Renal cortex interstitium (tissue), 15 donors: ENCODE measurements around the gene ITPRID2. TPM values are rescaled to one million over a fixed set of nuclear protein-coding genes. Genes with fewer than 3 reads are reported as not detected.

ENCODE experiments used
- DNase-seq, 11 donors: peaks; one replicate each; pipeline ENCODE4 v3.0.0-alpha.2; 2013; ENCODE audit warnings: low read depth in 9 of 11, low spot score in 4 of 11; ENCODE audit errors: extremely low read depth in 1 of 11
- long read RNA-seq, 16 experiments: transcript quantifications; one replicate each; lab custom pipeline, GENCODE V29; 2026
- polyA plus RNA-seq, 3 donors: library from polyadenylated mRNA; unstranded; fragments of 120-200 nt; gene quantifications; one replicate each; pipeline ENCODE4 v1.2.1, GENCODE V29; 2013; ENCODE audit not compliant: insufficient read length in 3 of 3

ITPRID2 gene
- 100 to 1,000 TPM; 150 to 195 (median 183) TPM for polyA plus RNA-seq
- long read RNA-seq, donor 1, full-length matches to known transcripts: 10 of 23 reads
- long read RNA-seq, donor 1, partial matches to known transcripts: 13 of 23 reads
- long read RNA-seq, donor 1, other reads (novel, unspliced or antisense): 0 of 23 reads
- long read RNA-seq, donor 2, full-length matches to known transcripts: 8 of 14 reads
- long read RNA-seq, donor 2, partial matches to known transcripts: 6 of 14 reads
- long read RNA-seq, donor 2, other reads (novel, unspliced or antisense): 0 of 14 reads
- long read RNA-seq, donor 3, full-length matches to known transcripts: 12 of 125 reads
- long read RNA-seq, donor 3, partial matches to known transcripts: 113 of 125 reads
- long read RNA-seq, donor 3, other reads (novel, unspliced or antisense): 0 of 125 reads
- long read RNA-seq, donor 4, full-length matches to known transcripts: 8 of 87 reads
- long read RNA-seq, donor 4, partial matches to known transcripts: 79 of 87 reads
- long read RNA-seq, donor 4, other reads (novel, unspliced or antisense): 0 of 87 reads
- long read RNA-seq, donor 5: 0 reads
- long read RNA-seq, donor 6, full-length matches to known transcripts: 14 of 48 reads
- long read RNA-seq, donor 6, partial matches to known transcripts: 34 of 48 reads
- long read RNA-seq, donor 6, other reads (novel, unspliced or antisense): 0 of 48 reads
- long read RNA-seq, donor 7, full-length matches to known transcripts: 8 of 117 reads
- long read RNA-seq, donor 7, partial matches to known transcripts: 109 of 117 reads
- long read RNA-seq, donor 7, other reads (novel, unspliced or antisense): 0 of 117 reads
- long read RNA-seq, donor 8, full-length matches to known transcripts: 20 of 67 reads
- long read RNA-seq, donor 8, partial matches to known transcripts: 47 of 67 reads
- long read RNA-seq, donor 8, other reads (novel, unspliced or antisense): 0 of 67 reads
- long read RNA-seq, donor 9, full-length matches to known transcripts: 6 of 32 reads
- long read RNA-seq, donor 9, partial matches to known transcripts: 26 of 32 reads
- long read RNA-seq, donor 9, other reads (novel, unspliced or antisense): 0 of 32 reads
- long read RNA-seq, donor 10, full-length matches to known transcripts: 6 of 41 reads
- long read RNA-seq, donor 10, partial matches to known transcripts: 35 of 41 reads
- long read RNA-seq, donor 10, other reads (novel, unspliced or antisense): 0 of 41 reads
- long read RNA-seq, donor 11, full-length matches to known transcripts: 12 of 48 reads
- long read RNA-seq, donor 11, partial matches to known transcripts: 36 of 48 reads
- long read RNA-seq, donor 11, other reads (novel, unspliced or antisense): 0 of 48 reads
- long read RNA-seq, donor 12, full-length matches to known transcripts: 4 of 9 reads
- long read RNA-seq, donor 12, partial matches to known transcripts: 5 of 9 reads
- long read RNA-seq, donor 12, other reads (novel, unspliced or antisense): 0 of 9 reads
- long read RNA-seq, donor 13, full-length matches to known transcripts: 14 of 102 reads
- long read RNA-seq, donor 13, partial matches to known transcripts: 88 of 102 reads
- long read RNA-seq, donor 13, other reads (novel, unspliced or antisense): 0 of 102 reads
- long read RNA-seq, donor 14, full-length matches to known transcripts: 12 of 56 reads
- long read RNA-seq, donor 14, partial matches to known transcripts: 44 of 56 reads
- long read RNA-seq, donor 14, other reads (novel, unspliced or antisense): 0 of 56 reads
- long read RNA-seq, donor 15, full-length matches to known transcripts: 1 of 22 reads
- long read RNA-seq, donor 15, partial matches to known transcripts: 21 of 22 reads
- long read RNA-seq, donor 15, other reads (novel, unspliced or antisense): 0 of 22 reads
- long read RNA-seq, donor 16, full-length matches to known transcripts: 33 of 76 reads
- long read RNA-seq, donor 16, partial matches to known transcripts: 43 of 76 reads
- long read RNA-seq, donor 16, other reads (novel, unspliced or antisense): 0 of 76 reads

DNA sequence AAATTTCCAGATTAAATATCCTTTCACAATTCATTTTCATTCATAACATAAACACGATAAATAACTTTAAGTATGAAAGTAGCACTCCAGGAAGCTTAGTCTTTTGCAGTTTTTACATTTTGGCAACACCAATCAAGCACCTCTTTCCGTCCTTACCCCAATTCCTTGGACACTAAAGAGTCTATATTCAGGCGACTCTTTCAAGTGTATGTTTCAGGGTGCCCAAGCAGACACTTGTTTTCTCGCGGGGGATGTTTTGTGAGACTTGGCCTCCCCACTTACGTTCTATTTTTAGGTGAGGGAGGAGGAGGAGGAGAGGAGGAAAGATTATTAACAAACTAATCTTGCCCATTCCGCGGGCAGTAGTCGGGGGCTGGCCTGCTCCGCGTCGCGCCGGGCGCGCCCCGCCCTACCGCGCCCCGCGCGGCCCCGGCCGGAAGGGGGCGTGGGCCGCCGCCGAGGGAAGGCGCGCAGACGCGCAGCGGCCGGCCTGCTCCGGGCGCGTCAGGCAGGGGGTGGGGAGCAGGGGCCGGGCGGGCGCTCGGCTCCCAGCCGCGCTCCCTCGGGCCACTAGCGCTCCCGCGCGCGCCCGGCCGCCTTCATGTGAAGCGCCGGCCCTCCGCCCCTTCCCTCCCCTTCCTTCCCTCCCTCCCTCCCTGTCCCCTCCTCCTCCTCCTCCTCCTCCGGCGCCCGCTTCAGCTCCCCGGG, at the start of gene ITPRID2:
ITPRID2 (plus strand) TSS at position 473 of the 708 bp plus-strand sequence. CDS start 337 bp downstream, outside the sequence.
- peak; percentile 63 to 87 (median 82) for DNase-seq

DNA sequence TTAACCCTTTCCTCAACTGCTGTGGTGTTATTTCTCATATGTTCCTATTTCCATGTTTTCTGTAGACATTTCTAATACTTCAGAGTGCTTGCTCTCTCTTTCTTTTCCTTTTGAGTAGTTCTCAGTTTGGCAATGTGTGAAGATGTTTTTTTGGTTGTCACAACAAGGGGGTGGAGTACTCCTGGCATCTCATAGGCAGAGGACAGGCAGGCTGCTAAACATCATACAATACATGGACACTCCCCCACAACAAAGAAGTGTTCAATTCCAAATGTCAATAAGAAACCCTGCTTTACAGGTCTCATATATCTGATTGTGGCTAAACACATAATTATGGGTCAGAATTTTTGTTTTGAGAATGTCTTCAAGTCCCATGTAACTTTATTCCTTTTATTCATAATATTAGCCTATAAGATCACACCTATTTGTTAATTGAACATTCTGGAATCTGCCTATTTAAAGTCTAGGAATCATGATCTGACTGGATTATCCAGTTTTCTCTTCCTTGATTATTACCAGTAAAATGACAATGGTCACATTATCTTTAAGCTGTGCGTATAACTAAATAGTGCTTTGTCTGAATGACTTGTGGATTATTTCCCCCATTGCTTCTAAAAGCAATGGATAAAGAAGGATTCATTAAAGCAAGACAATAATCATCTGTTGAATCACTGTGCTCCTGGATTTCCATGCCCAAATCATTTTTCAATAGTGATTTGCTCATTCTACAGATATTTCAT, 46.8 kb upstream of the ITPRID2 start:
- DNase-seq: no peak

DNA sequence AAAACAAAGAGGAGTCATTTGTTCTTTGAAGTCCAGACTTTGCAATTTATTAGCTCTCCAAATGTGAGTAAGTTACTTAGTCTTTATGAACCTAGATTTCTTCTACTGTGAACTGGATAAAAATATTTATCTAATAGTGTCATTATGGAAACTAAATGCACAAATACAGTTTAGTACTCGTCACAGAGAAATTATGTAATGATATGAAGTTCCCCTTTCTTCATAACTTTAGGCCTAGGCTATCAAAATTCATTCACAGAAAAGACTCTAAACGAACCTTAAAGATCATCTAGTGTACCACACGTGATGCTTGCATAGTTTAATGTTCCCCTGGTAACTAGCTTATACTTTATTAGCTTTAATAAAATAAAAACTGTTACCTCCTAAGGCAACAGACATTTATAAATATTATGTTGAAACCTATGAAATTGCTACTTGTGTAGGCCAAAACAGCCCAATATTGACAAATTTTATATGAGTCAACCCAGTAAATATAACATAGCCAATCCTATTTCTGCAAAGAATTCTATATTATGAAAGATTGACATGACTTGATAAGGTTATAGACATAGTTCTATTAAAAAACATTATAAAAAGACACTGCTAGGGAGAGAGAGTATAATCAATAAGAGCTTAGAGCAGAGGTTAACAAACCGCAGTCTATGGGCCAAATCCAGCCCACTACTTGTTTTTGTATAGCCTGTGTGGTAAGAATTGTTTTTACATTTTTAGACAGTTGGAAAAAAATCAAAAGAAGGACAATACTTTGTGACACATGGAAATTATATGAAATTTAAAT, 44.9 kb upstream of the ITPRID2 start:
- DNase-seq: no peak

DNA sequence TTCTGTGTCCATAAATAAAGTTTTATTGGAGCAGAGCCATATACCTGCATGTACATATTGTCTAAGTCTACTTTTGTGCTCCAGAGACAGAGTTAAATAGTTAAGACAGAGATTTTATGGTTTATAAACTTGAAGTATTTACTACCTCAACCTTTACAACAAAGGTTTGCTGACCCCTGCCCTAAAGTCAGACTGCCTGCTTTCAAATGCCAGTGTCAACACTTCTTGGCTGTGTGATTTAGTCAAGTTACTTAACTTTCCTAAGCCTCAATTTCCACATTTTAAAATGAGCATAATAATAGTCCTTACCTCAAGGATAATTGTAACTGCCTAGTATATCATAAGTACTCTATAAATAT, 44.4 kb upstream of the ITPRID2 start:
- DNase-seq: no peak

DNA sequence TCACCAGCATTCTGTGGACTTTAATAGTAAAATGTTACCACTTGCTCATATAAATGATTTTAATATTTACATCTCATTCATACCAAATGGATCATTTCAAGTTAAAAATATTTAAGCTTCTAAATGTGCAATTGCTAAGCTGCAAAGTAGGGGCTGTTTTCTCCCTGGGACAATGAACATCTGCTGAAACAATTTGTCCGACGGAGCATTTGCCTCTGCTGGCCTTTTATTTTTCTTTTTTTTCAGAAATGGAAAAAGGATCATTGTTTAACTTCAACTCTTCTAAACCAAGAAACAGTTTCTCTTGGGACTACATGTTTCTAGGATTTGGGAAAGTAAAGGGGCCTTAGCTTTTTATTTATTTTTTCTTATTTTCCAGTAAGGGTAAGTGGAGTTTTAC, 43.8 kb upstream of the ITPRID2 start:
- DNase-seq: peak in 7 of 11 donors; percentile 15 to 59 (median 29)

DNA sequence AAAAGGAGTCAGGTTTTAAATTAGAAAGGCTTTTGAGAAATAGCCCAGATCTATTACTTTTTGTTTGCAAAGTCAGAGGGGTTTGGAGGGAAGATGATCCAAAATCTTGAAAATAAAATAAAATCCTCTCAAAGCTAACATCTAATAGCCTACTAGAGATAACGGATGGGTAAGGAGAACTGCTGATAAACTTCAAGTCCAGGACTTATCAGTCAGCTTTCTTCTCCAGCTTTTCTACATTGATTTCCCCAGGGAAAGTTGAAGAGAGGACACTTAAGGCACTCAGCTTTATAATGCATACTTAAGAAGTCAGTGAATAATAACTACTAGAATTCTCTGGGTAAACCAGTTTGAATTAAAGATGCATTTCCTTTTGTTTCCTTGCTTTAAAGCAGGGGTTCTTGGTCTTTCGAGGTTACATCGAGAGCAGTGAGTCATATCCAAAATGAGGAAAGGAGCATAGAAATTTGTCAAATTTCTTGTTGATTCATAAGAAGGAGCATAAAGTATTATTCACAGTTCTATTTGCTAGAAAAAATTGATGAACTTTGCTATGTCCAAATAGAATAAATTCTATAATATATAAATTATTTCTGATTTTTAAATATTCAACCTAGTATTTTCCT, 43.2 kb upstream of the ITPRID2 start:
- no peak for DNase-seq

DNA sequence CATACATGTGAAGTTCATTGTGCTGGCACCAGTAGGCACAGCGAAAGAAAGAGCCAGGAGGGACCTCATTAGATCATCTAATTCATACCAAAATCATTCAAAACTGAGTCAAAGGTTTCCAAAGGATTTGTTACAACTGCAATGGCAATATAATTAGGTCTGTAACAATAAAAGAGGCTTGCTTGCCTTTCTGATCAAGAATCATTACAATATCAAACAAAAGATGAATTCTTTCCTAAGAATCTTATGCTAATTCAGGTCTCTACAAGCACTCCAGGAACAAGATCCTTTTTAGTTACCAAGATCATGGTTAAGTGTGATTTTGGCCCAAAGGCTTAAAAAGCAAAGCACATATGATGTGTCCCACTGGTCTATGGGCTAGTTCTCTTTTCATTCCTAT, 41.9 kb upstream of the ITPRID2 start:
- no peak for DNase-seq

DNA sequence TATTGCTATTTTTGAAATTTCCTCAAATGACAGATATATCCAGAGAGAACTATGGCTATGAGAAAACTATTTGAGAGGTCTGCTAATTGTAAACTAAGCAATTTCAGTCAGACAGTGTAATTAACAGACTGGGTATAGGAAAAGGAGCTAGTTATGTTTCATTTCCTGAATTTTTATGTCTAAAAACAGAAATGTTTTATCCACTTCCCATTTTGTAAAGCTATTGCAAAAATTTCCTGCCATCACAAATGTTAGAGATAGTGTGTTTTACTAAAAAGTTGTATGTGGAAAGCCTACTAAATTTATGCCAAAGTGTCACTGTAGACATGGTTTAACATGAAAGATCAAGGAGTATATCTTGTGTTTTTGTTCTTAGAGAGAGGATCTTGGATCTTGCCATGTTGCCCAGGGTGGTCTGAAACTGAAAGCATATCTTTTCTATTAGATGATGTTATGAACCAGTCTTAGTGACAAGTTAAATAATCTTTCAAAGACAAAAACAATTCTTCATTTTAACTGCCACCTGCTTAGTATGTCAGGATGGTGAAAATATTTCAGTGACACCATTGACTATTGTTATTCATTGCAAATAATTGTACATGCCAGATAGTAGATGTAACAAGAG, 40.5 kb upstream of the ITPRID2 start:
- DNase-seq: no peak

DNA sequence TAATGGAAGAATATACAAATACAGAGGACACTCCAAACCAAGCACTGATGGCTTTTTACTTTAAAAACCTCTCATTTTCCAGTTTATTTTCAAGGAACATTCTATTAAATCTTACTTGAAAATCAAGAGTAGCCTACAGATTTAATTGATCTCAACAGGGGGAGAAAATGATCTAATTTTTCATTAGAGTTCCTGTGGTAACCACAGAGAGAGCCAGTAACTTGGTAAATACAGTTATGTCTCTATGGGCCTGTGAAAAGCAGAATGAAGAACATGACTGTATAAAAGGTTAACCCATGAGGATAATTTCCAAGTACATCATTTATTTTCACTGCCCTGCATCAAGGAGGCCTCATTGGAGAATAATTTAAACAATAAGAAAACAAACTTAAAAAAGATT, 39.8 kb upstream of the ITPRID2 start:
- DNase-seq: no peak

DNA sequence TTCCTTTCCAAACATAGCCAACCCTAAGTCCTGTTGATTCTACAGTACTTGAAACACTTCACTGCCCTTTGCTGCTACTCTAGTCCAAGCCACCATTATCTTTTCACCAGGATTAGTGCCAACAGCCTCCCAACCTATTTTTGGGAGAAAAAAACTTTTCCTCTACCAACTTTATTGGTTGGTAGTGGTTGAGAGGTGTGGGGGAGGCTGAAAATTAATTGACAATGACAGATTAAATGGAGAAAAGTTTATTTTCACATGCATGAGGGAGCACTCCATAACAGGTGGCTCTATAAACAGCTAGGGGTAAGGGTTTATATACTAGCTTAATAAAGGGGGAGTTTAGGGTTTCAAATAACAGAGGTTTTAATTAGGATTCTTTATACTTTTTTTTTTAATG, 37.8 kb upstream of the ITPRID2 start:
- DNase-seq: peak in 3 of 11 donors; percentile 15 to 34 (median 30)

DNA sequence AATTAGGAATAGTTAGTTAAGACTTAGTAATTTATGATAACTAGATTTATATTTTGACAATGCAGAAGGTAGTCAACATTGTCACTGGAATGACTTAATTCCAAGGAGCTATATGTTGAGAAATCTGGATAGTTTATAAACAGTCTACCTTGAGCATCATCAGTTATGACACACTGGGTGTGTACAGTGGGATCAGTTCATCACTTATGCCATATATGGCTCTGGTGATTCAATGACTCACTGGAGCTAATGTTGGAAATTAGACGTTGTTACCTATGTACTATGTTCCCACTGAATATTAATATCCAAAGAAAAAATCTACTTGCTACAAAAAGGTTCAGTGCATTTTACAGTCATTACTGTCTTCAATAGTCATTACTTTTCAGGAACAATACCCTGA, 34.0 kb upstream of the ITPRID2 start:
- no peak for DNase-seq

DNA sequence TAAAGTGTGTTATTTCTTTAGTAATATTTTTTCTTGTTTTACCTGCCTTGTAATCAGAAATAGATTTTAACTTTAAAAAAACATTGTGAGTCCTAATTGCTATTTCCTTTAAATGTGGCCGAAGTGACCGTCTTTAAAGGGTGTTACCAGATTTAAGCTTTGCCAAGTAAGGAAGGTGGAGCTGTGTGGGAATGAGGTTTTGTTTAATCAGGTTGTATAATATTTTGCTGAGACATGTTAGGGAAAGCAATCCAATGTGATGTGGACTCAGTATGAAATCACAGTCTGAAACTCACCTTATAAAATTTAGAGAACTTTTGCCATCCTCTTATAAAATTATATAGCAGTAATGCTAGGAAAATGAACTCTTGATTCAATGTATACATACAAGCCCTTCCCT, 32.9 kb upstream of the ITPRID2 start:
- DNase-seq: no peak

DNA sequence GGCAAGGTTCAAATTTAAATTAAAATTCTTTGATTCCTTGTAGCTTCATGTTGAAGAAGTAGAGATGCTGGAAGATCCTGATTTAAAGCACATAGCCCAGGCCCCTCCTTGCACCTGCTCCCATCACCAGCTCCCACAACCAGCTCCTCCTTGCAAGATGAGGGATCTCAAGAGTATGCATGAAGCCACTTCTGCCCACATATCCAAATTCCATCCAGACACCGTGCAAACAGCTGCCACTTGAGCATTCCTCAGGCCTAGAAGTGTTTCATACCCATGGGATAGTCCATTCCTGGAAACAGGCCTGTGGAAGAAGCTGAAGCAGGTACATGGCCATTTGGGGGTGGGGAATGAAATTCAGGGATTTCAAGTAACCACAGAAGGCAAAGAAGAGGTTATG, 32.4 kb upstream of the ITPRID2 start:
- DNase-seq: no peak

DNA sequence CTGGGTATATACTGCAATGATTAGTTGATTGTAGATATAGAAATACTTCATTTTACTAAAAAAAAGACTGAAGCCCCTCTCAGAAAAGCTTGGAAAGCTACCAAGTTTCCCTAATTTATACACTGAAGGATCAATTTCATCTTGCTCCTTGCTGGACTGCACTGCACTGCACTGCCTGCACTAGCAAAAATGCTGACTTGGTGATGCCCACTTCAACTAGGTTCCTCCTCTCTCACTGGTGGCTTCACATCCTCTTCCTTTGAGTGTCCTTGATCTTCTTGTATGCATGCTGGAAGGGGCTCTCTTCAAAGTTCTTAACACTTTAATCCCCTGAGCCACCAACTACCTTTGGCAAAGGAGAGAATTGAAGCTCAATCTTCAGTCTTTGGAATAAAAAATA, 31.7 kb upstream of the ITPRID2 start:
- no peak for DNase-seq

DNA sequence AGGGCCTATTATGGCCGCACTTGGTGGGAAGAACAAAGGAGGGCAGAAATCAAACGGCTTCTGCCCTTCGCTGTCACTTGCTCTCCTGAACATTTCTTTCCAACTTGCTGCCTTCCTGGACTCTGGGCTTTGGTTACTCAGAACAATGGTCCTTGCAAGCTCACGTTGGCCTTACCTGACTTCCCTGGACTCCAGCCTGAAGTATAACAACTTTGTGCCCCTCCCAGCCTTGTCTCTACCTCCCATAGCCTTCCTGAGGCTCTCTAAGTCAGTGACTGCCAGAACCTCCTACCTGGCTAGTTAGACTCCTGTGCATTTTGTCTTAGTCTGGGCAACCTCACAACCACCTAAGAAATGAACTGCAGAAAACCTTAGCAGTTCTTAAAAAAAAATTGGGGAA, 30.2 kb upstream of the ITPRID2 start:
- DNase-seq: no peak
